GM12878 (cell line): ENCODE results near the gene COL1A2.

ENCODE experiments used
- MYC ChIP-seq: IDR thresholded peaks from 2 replicates; pipeline ENCODE4 v1.6.1; 2011; ENCODE audit warnings: mild to moderate bottlenecking, low read length, moderate library complexity, inconsistent platforms; ENCODE audit not compliant: insufficient read depth, insufficient replicate concordance, insufficient read length, severe bottlenecking
- NR2C2 ChIP-seq: IDR thresholded peaks from 2 replicates; pipeline ENCODE4 v1.6.1; 2011; ENCODE audit warnings: borderline replicate concordance, low read depth; ENCODE audit not compliant: control insufficient read depth, insufficient read length
- POLR2AphosphoS5 ChIP-seq: IDR thresholded peaks from 2 replicates; pipeline ENCODE4 v1.6.1; 2011; ENCODE audit warnings: mild to moderate bottlenecking, low read length, inconsistent platforms
- ZNF274 ChIP-seq: IDR thresholded peaks from one replicate; pipeline ENCODE4 v1.8.0; 2011; ENCODE audit not compliant: insufficient read length, insufficient read depth
- TF ChIP-seq, protein P1 (sequence below): IDR thresholded peaks from 2 replicates; pipeline ENCODE4 v1.6.1; 2011; ENCODE audit warnings: low read depth, low read length, improper control_type of control experiment, borderline replicate concordance

- TF ChIP-seq POLR2AphosphoS5, result no peak
- no peak for TF ChIP-seq MYC
- TF ChIP-seq, protein P1, sequence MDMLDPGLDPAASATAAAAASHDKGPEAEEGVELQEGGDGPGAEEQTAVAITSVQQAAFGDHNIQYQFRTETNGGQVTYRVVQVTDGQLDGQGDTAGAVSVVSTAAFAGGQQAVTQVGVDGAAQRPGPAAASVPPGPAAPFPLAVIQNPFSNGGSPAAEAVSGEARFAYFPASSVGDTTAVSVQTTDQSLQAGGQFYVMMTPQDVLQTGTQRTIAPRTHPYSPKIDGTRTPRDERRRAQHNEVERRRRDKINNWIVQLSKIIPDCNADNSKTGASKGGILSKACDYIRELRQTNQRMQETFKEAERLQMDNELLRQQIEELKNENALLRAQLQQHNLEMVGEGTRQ, result no peak
- no peak for TF ChIP-seq NR2C2
- no peak for TF ChIP-seq ZNF274
Observed at GRCh38 chr7:94357076-94357475, 37.6 kb upstream of the COL1A2 start.
